Fibroblast of lung (primary cell): Measurements from ENCODE around the gene GPR42. TPM values are rescaled to one million over a fixed set of nuclear protein-coding genes. Genes with fewer than 3 reads are reported as not detected.

Experiments used
- DNase-seq, 2 donors: peaks; one replicate each; pipeline versions ENCODE4 v3.0.0 to v3.0.0-alpha.2; 2010; ENCODE audit warnings: low read depth in 2 of 2
- H2AFZ ChIP-seq: 2 replicates; pipeline ENCODE4 v1.5.1; 2012; ENCODE audit warnings: low read length, control low read depth, inconsistent platforms
- H3K27ac ChIP-seq: 2 replicates; pipeline ENCODE4 v1.5.1; 2011; ENCODE audit warnings: low read length, control low read depth; ENCODE audit not compliant: insufficient read depth
- H3K27me3 ChIP-seq: 2 replicates; pipeline ENCODE4 v1.5.1; 2011; ENCODE audit warnings: mild to moderate bottlenecking, low read length; ENCODE audit not compliant: control insufficient read depth, insufficient read depth
- H3K36me3 ChIP-seq: 2 replicates; pipeline ENCODE4 v1.5.1; 2011; ENCODE audit warnings: low read length; ENCODE audit not compliant: control insufficient read depth, insufficient read depth
- H3K4me1 ChIP-seq: 2 replicates; pipeline ENCODE4 v1.5.1; 2011; ENCODE audit warnings: low read length; ENCODE audit not compliant: control insufficient read depth, insufficient read depth; ENCODE audit errors: extremely low read depth
- H3K4me2 ChIP-seq: 2 replicates; pipeline ENCODE4 v1.5.1; 2011; ENCODE audit warnings: low read length, control low read depth; ENCODE audit not compliant: insufficient read depth; ENCODE audit errors: extremely low read depth
- H3K4me3 ChIP-seq, 4 experiments: fragments of 200-600 bp in 1 of 4; sonication (generic) in 1 of 4; replicated peaks in 1 of 4; 2 replicates each; pipeline ENCODE4 v1.5.1; 2011 to 2016; ENCODE audit warnings: low read length in 4 of 4, low read depth in 3 of 4, mild to moderate bottlenecking in 3 of 4, control low read depth in 2 of 4, inconsistent platforms in 1 of 4, mixed read lengths in 1 of 4; ENCODE audit not compliant: insufficient read depth in 1 of 4; ENCODE audit errors: control extremely low read depth in 1 of 4
- H3K79me2 ChIP-seq: 2 replicates; pipeline ENCODE4 v1.5.1; 2012; ENCODE audit warnings: mild to moderate bottlenecking, low read length, inconsistent platforms; ENCODE audit not compliant: control insufficient read depth, insufficient read depth
- H3K9ac ChIP-seq: 2 replicates; pipeline ENCODE4 v1.5.1; 2011; ENCODE audit warnings: mild to moderate bottlenecking, low read length, control low read depth; ENCODE audit not compliant: insufficient read depth
- H3K9me3 ChIP-seq: 2 replicates; pipeline ENCODE4 v1.5.1; 2012; ENCODE audit warnings: low read depth, low read length; ENCODE audit not compliant: control insufficient read depth, insufficient read depth
- H4K20me1 ChIP-seq: 2 replicates; pipeline ENCODE4 v1.5.1; 2011; ENCODE audit warnings: low read length; ENCODE audit not compliant: control insufficient read depth, insufficient read depth; ENCODE audit errors: extremely low read depth
- CTCF ChIP-seq, 2 donors: IDR thresholded peaks in 1 of 2; conservative IDR thresholded peaks in 1 of 2; 1 replicate in 1 of 2; 2 replicates in 1 of 2; pipeline ENCODE4 v1.5.1; 2011 to 2012; ENCODE audit warnings: low read length in 2 of 2, control low read depth in 1 of 2, inconsistent platforms in 1 of 2, low read depth in 1 of 2, mild to moderate bottlenecking in 1 of 2
- EZH2 ChIP-seq: IDR thresholded peaks from 2 replicates; pipeline ENCODE4 v1.5.1; 2012; ENCODE audit warnings: low read length, control low read depth, mild to moderate bottlenecking; ENCODE audit errors: missing control alignments
- polyA plus RNA-seq, 2 donors: library from polyadenylated mRNA; depleted of rRNA in 1 of 2; stranded (reverse) in 1 of 2; unstranded in 1 of 2; fragments of >200 nt; gene quantifications; 2 replicates each; pipeline ENCODE4 v1.2.1, GENCODE V29; 2011 to 2012; ENCODE audit warnings: missing spikeins in 1 of 2
- total RNA-seq: library from RNA; depleted of rRNA; stranded (reverse); fragments of >200 nt; gene quantifications from 2 replicates; pipeline ENCODE4 v1.2.1, GENCODE V29; 2014

Gene GPR42
- total and polyA plus RNA-seq, 2 donors (not counting 1 experiment from before 2014, with no cell fraction given), result not detected

GRCh38 chr19:35350591-35350990 is 20.3 kb upstream of the GPR42 start:
- no peak for TF ChIP-seq EZH2
- TF ChIP-seq CTCF (conservative IDR thresholded peaks at IDR 0.05 in 1 of 2, IDR thresholded peaks at IDR 0.05 in 1 of 2; ENCODE audit: low read depth in 1 of 2, low read length in 2 of 2), result no peak
- no peak overlapping the region for H3K27ac ChIP-seq
- H3K9ac ChIP-seq, result no peak overlapping the region
- H3K4me1 ChIP-seq, result no peaks in the 10 kb centered on the region
- H3K9me3 ChIP-seq, result no peaks in the 10 kb centered on the region
- no peaks in the 10 kb centered on the region for H3K79me2 ChIP-seq
- H3K27me3 ChIP-seq, result no peaks in the 10 kb centered on the region
- no peaks in the 10 kb centered on the region for H3K36me3 ChIP-seq
- no peak for DNase-seq
- H3K4me2 ChIP-seq, result no peak overlapping the region
- H2AFZ ChIP-seq, result no peak overlapping the region
- H4K20me1 ChIP-seq, result no peaks in the 10 kb centered on the region
- H3K4me3 ChIP-seq, result no peak overlapping the region

- H4K20me1 ChIP-seq, result no peaks in the 10 kb centered on the region
- H3K9me3 ChIP-seq, result no peaks in the 10 kb centered on the region
- no peak overlapping the region for H2AFZ ChIP-seq
- no peaks in the 10 kb centered on the region for H3K36me3 ChIP-seq
- no peak overlapping the region for H3K9ac ChIP-seq
- H3K27ac ChIP-seq, result no peak overlapping the region
- no peak for TF ChIP-seq EZH2
- TF ChIP-seq CTCF (conservative IDR thresholded peaks at IDR 0.05 in 1 of 2, IDR thresholded peaks at IDR 0.05 in 1 of 2; ENCODE audit: low read depth in 1 of 2, low read length in 2 of 2), result no peak
- no peak overlapping the region for H3K4me2 ChIP-seq
- DNase-seq, result no peak
- no peak overlapping the region for H3K4me3 ChIP-seq
- H3K79me2 ChIP-seq, result no peaks in the 10 kb centered on the region
- H3K4me1 ChIP-seq, result no peaks in the 10 kb centered on the region
- no peaks in the 10 kb centered on the region for H3K27me3 ChIP-seq
Measured at GRCh38 chr19:35351411-35352176, 19.3 kb upstream of the GPR42 start.

DNA sequence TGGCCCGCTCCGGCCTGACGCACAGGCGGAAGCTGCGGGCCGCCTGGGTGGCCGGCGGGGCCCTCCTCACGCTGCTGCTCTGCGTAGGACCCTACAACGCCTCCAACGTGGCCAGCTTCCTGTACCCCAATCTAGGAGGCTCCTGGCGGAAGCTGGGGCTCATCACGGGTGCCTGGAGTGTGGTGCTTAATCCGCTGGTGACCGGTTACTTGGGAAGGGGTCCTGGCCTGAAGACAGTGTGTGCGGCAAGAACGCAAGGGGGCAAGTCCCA is 18.8 kb upstream of the GPR42 start:
- Histone ChIP-seq H3K9ac (no peak overlapping the region), H3K9me3 (no peaks in the 10 kb centered on the region)
- no peak for TF ChIP-seq CTCF (conservative IDR thresholded peaks at IDR 0.05 in 1 of 2, IDR thresholded peaks at IDR 0.05 in 1 of 2; ENCODE audit: low read depth in 1 of 2, low read length in 2 of 2)
- no peak for TF ChIP-seq EZH2

More for the DNA sequence above, 18.8 kb upstream of the GPR42 start:
- no peaks in the 10 kb centered on the region for H3K79me2 ChIP-seq
- H3K27me3 ChIP-seq, result no peaks in the 10 kb centered on the region
- H3K27ac ChIP-seq, result no peak overlapping the region
- H3K4me3 ChIP-seq, result no peak overlapping the region
- no peaks in the 10 kb centered on the region for H3K4me1 ChIP-seq
- no peaks in the 10 kb centered on the region for H4K20me1 ChIP-seq
- no peak for DNase-seq
- H3K4me2 ChIP-seq, result no peak overlapping the region
- H2AFZ ChIP-seq, result no peak overlapping the region
- H3K36me3 ChIP-seq, result no peaks in the 10 kb centered on the region
